H9 (cell line): ENCODE data around the gene SERPING1. TPM values are rescaled to one million over a fixed set of nuclear protein-coding genes. Genes with fewer than 3 reads are reported as not detected.
A peak's percentile ranks its signal among the peaks of the same experiment; 100 is the strongest.

Experiments
- DNase-seq: peaks from one replicate; pipeline ENCODE4 v3.0.0-alpha.2; 2017
- H2AFZ ChIP-seq: one replicate; pipeline ENCODE4 v1.6.1; 2013; ENCODE audit warnings: mild to moderate bottlenecking, low read length, control low read depth, moderate library complexity
- H2AK5ac ChIP-seq: 2 replicates; pipeline ENCODE4 v1.6.1; 2013; ENCODE audit warnings: low read length, control low read depth, mixed read lengths; ENCODE audit not compliant: insufficient read length
- H2BK120ac ChIP-seq: one replicate; pipeline ENCODE4 v1.6.1; 2013; ENCODE audit warnings: low read depth, mild to moderate bottlenecking, low read length, control low read depth, inconsistent platforms; ENCODE audit not compliant: poor library complexity, severe bottlenecking
- H2BK12ac ChIP-seq: 2 replicates; pipeline ENCODE4 v1.6.1; 2013; ENCODE audit warnings: low read length, control low read depth, mixed read lengths, low read depth; ENCODE audit not compliant: insufficient read length
- H2BK15ac ChIP-seq: 2 replicates; pipeline ENCODE4 v1.6.1; 2013; ENCODE audit warnings: low read depth, low read length, control low read depth
- H2BK20ac ChIP-seq: one replicate; pipeline ENCODE4 v1.6.1; 2013; ENCODE audit warnings: low read depth, mild to moderate bottlenecking, low read length, control low read depth, inconsistent platforms; ENCODE audit not compliant: poor library complexity, severe bottlenecking
- H2BK5ac ChIP-seq: 2 replicates; pipeline ENCODE4 v1.6.1; 2013; ENCODE audit warnings: low read length, control low read depth, mixed read lengths; ENCODE audit not compliant: insufficient read length
- H3K14ac ChIP-seq: 2 replicates; pipeline ENCODE4 v1.6.1; 2013; ENCODE audit warnings: low read length, control low read depth; ENCODE audit not compliant: insufficient read depth
- H3K18ac ChIP-seq: 2 replicates; pipeline ENCODE4 v1.6.1; 2013; ENCODE audit warnings: low read depth, mild to moderate bottlenecking, mixed read lengths, low read length, control low read depth; ENCODE audit not compliant: insufficient read length
- H3K23ac ChIP-seq: 2 replicates; pipeline ENCODE4 v1.6.1; 2013; ENCODE audit warnings: low read length, control low read depth, mixed read lengths, low read depth; ENCODE audit not compliant: insufficient read length
- H3K23me2 ChIP-seq: 2 replicates; pipeline ENCODE4 v1.6.1; 2013; ENCODE audit warnings: low read depth, mild to moderate bottlenecking, mixed read lengths, low read length, control low read depth; ENCODE audit not compliant: insufficient read length, poor library complexity, severe bottlenecking
- H3K27ac ChIP-seq: 2 replicates; pipeline ENCODE4 v1.5.1; 2013; ENCODE audit warnings: low read length, control low read depth, mixed read lengths, low read depth; ENCODE audit not compliant: insufficient read length
- H3K27me3 ChIP-seq: 2 replicates; pipeline ENCODE4 v1.6.1; 2013; ENCODE audit warnings: low read length, control low read depth, inconsistent platforms; ENCODE audit not compliant: insufficient read depth
- H3K4ac ChIP-seq: 2 replicates; pipeline ENCODE4 v1.6.1; 2013; ENCODE audit warnings: low read depth, mild to moderate bottlenecking, control low read depth, inconsistent platforms, low read length, moderate library complexity
- H3K4me1 ChIP-seq: 2 replicates; pipeline ENCODE4 v1.6.1; 2013; ENCODE audit warnings: low read length, control low read depth, inconsistent platforms; ENCODE audit not compliant: insufficient read depth
- H3K4me2 ChIP-seq: 2 replicates; pipeline ENCODE4 v1.6.1; 2013; ENCODE audit warnings: low read length, control low read depth, mixed read lengths; ENCODE audit not compliant: insufficient read length, insufficient read depth
- H3K56ac ChIP-seq: 2 replicates; pipeline ENCODE4 v1.6.1; 2013; ENCODE audit warnings: low read depth, mild to moderate bottlenecking, mixed read lengths, low read length, control low read depth; ENCODE audit not compliant: insufficient read length
- H3K79me1 ChIP-seq: 2 replicates; pipeline ENCODE4 v1.6.1; 2013; ENCODE audit warnings: low read depth, mild to moderate bottlenecking, moderate library complexity, low read length, control low read depth, inconsistent platforms; ENCODE audit not compliant: insufficient read depth, poor library complexity, severe bottlenecking
- H3K79me2 ChIP-seq: 2 replicates; pipeline ENCODE4 v1.6.1; 2013; ENCODE audit warnings: low read length, control low read depth, inconsistent platforms; ENCODE audit not compliant: insufficient read depth
- H3K9ac ChIP-seq: 2 replicates; pipeline ENCODE4 v1.6.1; 2013; ENCODE audit warnings: low read length, control low read depth, mixed read lengths; ENCODE audit not compliant: insufficient read length; ENCODE audit errors: extremely low read depth
- H3K9me3 ChIP-seq: one replicate; pipeline ENCODE4 v1.6.1; 2013; ENCODE audit warnings: low read depth, low read length, inconsistent platforms; ENCODE audit not compliant: control insufficient read depth
- H3T11ph ChIP-seq: one replicate; pipeline ENCODE4 v1.6.1; 2013; ENCODE audit warnings: mild to moderate bottlenecking, low read length, control low read depth, inconsistent platforms
- H4K20me1 ChIP-seq: one replicate; pipeline ENCODE4 v1.6.1; 2013; ENCODE audit not compliant: control insufficient read depth, insufficient read length, insufficient read depth
- H4K5ac ChIP-seq: 2 replicates; pipeline ENCODE4 v1.6.1; 2013; ENCODE audit warnings: low read depth, mild to moderate bottlenecking, mixed read lengths, low read length, control low read depth; ENCODE audit not compliant: insufficient read length
- H4K8ac ChIP-seq: replicated peaks from 2 replicates; pipeline ENCODE4 v1.6.1; 2013; ENCODE audit warnings: low read length, control low read depth, mixed read lengths, low read depth; ENCODE audit not compliant: insufficient read length
- H4K91ac ChIP-seq: 2 replicates; pipeline ENCODE4 v1.6.1; 2013; ENCODE audit warnings: low read depth, mild to moderate bottlenecking, moderate library complexity, mixed read lengths, low read length, control low read depth; ENCODE audit not compliant: insufficient read length
- H3K27ac Mint-ChIP-seq, 3 experiments: 2 replicates in 2 of 3; 3 replicates in 1 of 3; pipeline ENCODE4 v1.8.0; 2020 to 2021; ENCODE audit warnings: mixed read lengths in 3 of 3, mild to moderate bottlenecking in 1 of 3, moderate library complexity in 1 of 3
- H3K27me3 Mint-ChIP-seq: 2 replicates; pipeline ENCODE4 v1.8.0; 2021; ENCODE audit warnings: low read depth, mild to moderate bottlenecking, moderate library complexity, mixed read lengths
- H3K36me3 Mint-ChIP-seq, 3 experiments: 2 replicates in 2 of 3; 3 replicates in 1 of 3; pipeline ENCODE4 v1.8.0; 2020 to 2021; ENCODE audit warnings: low read depth in 3 of 3, mixed read lengths in 3 of 3; ENCODE audit not compliant: insufficient read depth in 1 of 3
- H3K4me1 Mint-ChIP-seq, 2 experiments: 2 replicates each; pipeline ENCODE4 v1.8.0; 2020; ENCODE audit warnings: mixed read lengths in 2 of 2
- H3K4me3 Mint-ChIP-seq, 2 experiments: 2 replicates in 1 of 2; 3 replicates in 1 of 2; pipeline ENCODE4 v1.8.0; 2020 to 2021; ENCODE audit warnings: mild to moderate bottlenecking in 2 of 2, mixed read lengths in 2 of 2, moderate library complexity in 1 of 2
- H3K9me3 Mint-ChIP-seq, 2 experiments: 2 replicates in 1 of 2; 3 replicates in 1 of 2; pipeline ENCODE4 v1.8.0; 2020; ENCODE audit warnings: mild to moderate bottlenecking in 2 of 2, mixed read lengths in 2 of 2, moderate library complexity in 1 of 2
- CTCF ChIP-seq: fragments of 200-600 bp; sonication (generic); conservative IDR thresholded peaks from 3 replicates; pipeline ENCODE4 v1.8.0; 2021; ENCODE audit warnings: antibody characterized with exemption, mild to moderate bottlenecking
- WGBS: extraction: QIAGEN DNeasy Blood & Tissue Kit; methylation state at CpG from one replicate; pipeline ENCODE4 v1.1.7; 2013; ENCODE audit warnings: missing lambda C conversion rate, low lambda C conversion rate, mixed read lengths; ENCODE audit not compliant: insufficient read length; ENCODE audit errors: extremely low coverage; 5-methylcytosine and 5-hydroxymethylcytosine counted together
- total RNA-seq: library from RNA; stranded (reverse); gene quantifications from 2 replicates; pipeline ENCODE4 v1.2.1, GENCODE V29; 2021

The SERPING1 gene
- total RNA-seq, 1 experiment from 2014 or later: 35.2 TPM

- H2AFZ ChIP-seq: no peak overlapping the region
- H4K91ac ChIP-seq: no peak overlapping the region
- no peak overlapping the region for H2BK12ac ChIP-seq
- TF ChIP-seq CTCF: no peak
- no peak overlapping the region for H3K23ac ChIP-seq
- no peak overlapping the region for H3K56ac ChIP-seq
- H3K4me1 Mint-ChIP-seq: peaks cover 5 to 20% of the 10 kb centered on the region in 2 experiments
- no peak overlapping the region for H2AK5ac ChIP-seq
- no peak overlapping the region for H4K5ac ChIP-seq
- H3K79me1 ChIP-seq: no peaks in the 10 kb centered on the region
- H3K27ac Mint-ChIP-seq: peak overlapping the region in 1 of 3 experiments; percentile 10; a peak in 1 of 7 replicates
- no peaks in the 10 kb centered on the region for H3K79me2 ChIP-seq
- no peak overlapping the region for H4K8ac ChIP-seq
- no peak overlapping the region for H2BK20ac ChIP-seq
- no peak overlapping the region for H3K4me2 ChIP-seq
- no peak overlapping the region for H3K4me3 Mint-ChIP-seq
- H3K27me3 Mint-ChIP-seq: peaks cover 10% of the 10 kb centered on the region
- no peaks in the 10 kb centered on the region for H3K23me2 ChIP-seq
- no peak overlapping the region for H3K9ac ChIP-seq
- H3K36me3 Mint-ChIP-seq: no peaks in the 10 kb centered on the region
- no peaks in the 10 kb centered on the region for H3K4me1 ChIP-seq
- H3K18ac ChIP-seq: no peak overlapping the region
- no peak overlapping the region for H3T11ph ChIP-seq
- no peak overlapping the region for H2BK120ac ChIP-seq
- H3K9me3 Mint-ChIP-seq: peaks cover 2 to 5% of the 10 kb centered on the region in 2 experiments; a peak in 3 of 5 replicates
- H2BK15ac ChIP-seq: no peak overlapping the region
- no peaks in the 10 kb centered on the region for H4K20me1 ChIP-seq
- no peaks in the 10 kb centered on the region for H3K9me3 ChIP-seq
- H3K14ac ChIP-seq: no peak overlapping the region
- H3K27ac ChIP-seq: no peak overlapping the region
- no peak overlapping the region for H2BK5ac ChIP-seq
- no peak for DNase-seq
- no peak overlapping the region for H3K4ac ChIP-seq
- WGBS: no CpG with 5 or more reads among the region's 9 CpGs
- H3K27me3 ChIP-seq: no peaks in the 10 kb centered on the region
Observed at GRCh38 chr11:57584341-57584740, 13.1 kb upstream of the SERPING1 start.
